Measurements from ENCODE around the gene GUCA2B. TPM values are rescaled to one million over a fixed set of nuclear protein-coding genes. Genes with fewer than 3 reads are reported as not detected.

The GUCA2B gene
- total RNA-seq, 1 donor from 2014 or later: not detected

DNA sequence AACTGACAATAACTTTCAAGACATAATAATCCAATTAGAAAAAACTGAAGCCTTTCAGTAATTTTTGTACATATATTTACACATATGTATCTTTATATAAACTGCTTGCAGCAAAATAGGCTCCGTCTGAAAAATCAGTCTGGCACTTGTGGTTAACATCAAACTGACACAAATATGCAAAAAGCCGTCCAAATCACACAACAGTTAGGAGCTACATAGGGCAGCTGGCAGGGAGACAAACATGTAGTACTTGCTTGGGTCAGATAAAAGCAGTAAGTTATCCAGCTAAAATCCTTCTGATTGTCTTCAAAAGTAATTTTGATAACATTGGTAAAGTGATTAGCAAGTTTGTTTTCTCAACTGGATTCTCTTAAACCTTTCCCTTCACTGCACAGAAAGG is 26.1 kb downstream of the GUCA2B start:
- Histone ChIP-seq H3K9ac (ENCODE audit: low read length) (no peak overlapping the region), H2AFZ (ENCODE audit: low read depth, low read length) (no peak overlapping the region), H3K27me3 (ENCODE audit: insufficient read depth, low read length) (no peaks in the 10 kb centered on the region), H3K27ac (ENCODE audit: low read depth, low read length) (no peak overlapping the region), H3K9me3 (ENCODE audit: insufficient read depth, low read depth, low read length) (no peaks in the 10 kb centered on the region), H3K4me3 (ENCODE audit: insufficient read depth, low read depth, low read length) (no peak overlapping the region), H3K4me1 (ENCODE audit: insufficient read depth, low read length) (peaks cover 22% of the 10 kb centered on the region), H3K36me3 (ENCODE audit: insufficient read depth, low read length) (peaks cover 3% of the 10 kb centered on the region), H4K20me1 (ENCODE audit: insufficient read depth, low read length) (peaks cover 23% of the 10 kb centered on the region), H3K4me2 (ENCODE audit: low read length) (peak overlapping the region; percentile 18), H3K79me2 (ENCODE audit: insufficient read depth, low read length) (no peaks in the 10 kb centered on the region)
- Mint-ChIP-seq H3K4me1 (ENCODE audit: low read depth, unreplicated experiment) (peaks cover 9% of the 10 kb centered on the region), H3K9me3 (ENCODE audit: unreplicated experiment) (no peaks in the 10 kb centered on the region), H3K27ac (ENCODE audit: unreplicated experiment) (no peak overlapping the region), H3K4me3 (ENCODE audit: unreplicated experiment) (no peak overlapping the region), H3K27me3 (ENCODE audit: low read depth, unreplicated experiment) (no peaks in the 10 kb centered on the region), H3K36me3 (ENCODE audit: low read depth, unreplicated experiment) (peaks cover 8% of the 10 kb centered on the region)
- TF ChIP-seq EZH2 (IDR thresholded peaks at IDR 0.05; ENCODE audit: insufficient read depth, low read length): no peak
- TF ChIP-seq, protein P1, sequence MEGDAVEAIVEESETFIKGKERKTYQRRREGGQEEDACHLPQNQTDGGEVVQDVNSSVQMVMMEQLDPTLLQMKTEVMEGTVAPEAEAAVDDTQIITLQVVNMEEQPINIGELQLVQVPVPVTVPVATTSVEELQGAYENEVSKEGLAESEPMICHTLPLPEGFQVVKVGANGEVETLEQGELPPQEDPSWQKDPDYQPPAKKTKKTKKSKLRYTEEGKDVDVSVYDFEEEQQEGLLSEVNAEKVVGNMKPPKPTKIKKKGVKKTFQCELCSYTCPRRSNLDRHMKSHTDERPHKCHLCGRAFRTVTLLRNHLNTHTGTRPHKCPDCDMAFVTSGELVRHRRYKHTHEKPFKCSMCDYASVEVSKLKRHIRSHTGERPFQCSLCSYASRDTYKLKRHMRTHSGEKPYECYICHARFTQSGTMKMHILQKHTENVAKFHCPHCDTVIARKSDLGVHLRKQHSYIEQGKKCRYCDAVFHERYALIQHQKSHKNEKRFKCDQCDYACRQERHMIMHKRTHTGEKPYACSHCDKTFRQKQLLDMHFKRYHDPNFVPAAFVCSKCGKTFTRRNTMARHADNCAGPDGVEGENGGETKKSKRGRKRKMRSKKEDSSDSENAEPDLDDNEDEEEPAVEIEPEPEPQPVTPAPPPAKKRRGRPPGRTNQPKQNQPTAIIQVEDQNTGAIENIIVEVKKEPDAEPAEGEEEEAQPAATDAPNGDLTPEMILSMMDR (IDR thresholded peaks at IDR 0.05; ENCODE audit: insufficient read depth, low read depth, low read length): no peak
- FAIRE-seq (no peak), DNase-seq (ENCODE audit: low read depth) (peak; percentile 83)

DNA sequence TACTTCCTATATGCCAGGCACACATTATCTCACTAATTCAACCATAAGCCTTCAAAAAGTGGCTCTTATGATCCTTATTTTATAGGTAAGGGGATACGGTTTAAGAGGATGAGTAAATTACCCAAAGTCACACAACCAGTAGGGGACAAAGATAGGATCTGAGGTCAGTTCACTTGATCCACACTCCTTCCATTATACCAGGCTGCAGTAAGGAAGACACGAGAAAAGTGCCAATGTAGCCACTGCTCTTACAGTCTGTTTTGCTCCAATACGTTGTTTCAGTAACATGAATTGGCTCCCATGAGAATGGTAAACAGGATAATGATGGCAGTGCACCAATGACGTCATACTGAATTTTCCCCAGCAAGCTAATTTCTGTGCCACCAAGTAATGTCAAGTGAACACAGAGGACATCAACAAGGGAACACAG is 26.7 kb downstream of the GUCA2B start:
- Histone ChIP-seq H3K9ac (ENCODE audit: low read length) (no peak overlapping the region), H3K27ac (ENCODE audit: low read depth, low read length) (no peak overlapping the region), H3K4me2 (ENCODE audit: low read length) (no peak overlapping the region), H3K9me3 (ENCODE audit: insufficient read depth, low read depth, low read length) (no peaks in the 10 kb centered on the region), H3K79me2 (ENCODE audit: insufficient read depth, low read length) (no peaks in the 10 kb centered on the region), H3K4me3 (ENCODE audit: insufficient read depth, low read depth, low read length) (no peak overlapping the region), H3K4me1 (ENCODE audit: insufficient read depth, low read length) (peaks cover 22% of the 10 kb centered on the region), H3K27me3 (ENCODE audit: insufficient read depth, low read length) (no peaks in the 10 kb centered on the region), H2AFZ (ENCODE audit: low read depth, low read length) (no peak overlapping the region), H4K20me1 (ENCODE audit: insufficient read depth, low read length) (peaks cover 23% of the 10 kb centered on the region), H3K36me3 (ENCODE audit: insufficient read depth, low read length) (peaks cover 3% of the 10 kb centered on the region)
- H3K4me3 Mint-ChIP-seq (ENCODE audit: unreplicated experiment): no peak overlapping the region
- no peaks in the 10 kb centered on the region for H3K27me3 Mint-ChIP-seq (ENCODE audit: low read depth, unreplicated experiment)
- peaks cover 10% of the 10 kb centered on the region for H3K36me3 Mint-ChIP-seq (ENCODE audit: low read depth, unreplicated experiment)
- DNase-seq (ENCODE audit: low read depth): no peak
- H3K9me3 Mint-ChIP-seq (ENCODE audit: unreplicated experiment): no peaks in the 10 kb centered on the region
- TF ChIP-seq EZH2 (IDR thresholded peaks at IDR 0.05; ENCODE audit: insufficient read depth, low read length): no peak
- TF ChIP-seq, protein P1 (IDR thresholded peaks at IDR 0.05; ENCODE audit: insufficient read depth, low read depth, low read length): no peak
- peaks cover 9% of the 10 kb centered on the region for H3K4me1 Mint-ChIP-seq (ENCODE audit: low read depth, unreplicated experiment)
- no peak for FAIRE-seq
- H3K27ac Mint-ChIP-seq (ENCODE audit: unreplicated experiment): no peak overlapping the region

DNA sequence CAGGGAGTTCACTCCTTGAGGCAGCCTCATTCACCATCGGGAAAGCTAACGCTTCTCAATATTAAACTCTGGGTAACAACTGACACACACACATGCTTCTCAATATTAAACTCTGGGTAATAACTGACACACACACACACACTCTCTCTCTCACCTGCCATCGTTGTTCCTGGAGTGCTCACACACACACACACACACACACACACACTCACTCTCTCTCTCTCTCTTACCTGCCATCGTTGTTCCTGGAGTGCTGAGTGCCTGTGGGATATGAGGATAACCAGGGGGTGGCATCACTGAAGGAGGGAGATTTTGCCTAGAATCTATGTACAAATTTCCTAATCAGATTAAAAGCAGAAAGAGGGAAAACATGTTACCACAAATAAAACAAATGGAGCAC is 28.5 kb downstream of the GUCA2B start:
- peaks cover 17% of the 10 kb centered on the region for H4K20me1 ChIP-seq (ENCODE audit: insufficient read depth, low read length)
- no peak overlapping the region for H3K9ac ChIP-seq (ENCODE audit: low read length)
- no peaks in the 10 kb centered on the region for H3K27me3 ChIP-seq (ENCODE audit: insufficient read depth, low read length)
- Mint-ChIP-seq H3K9me3 (ENCODE audit: unreplicated experiment) (no peaks in the 10 kb centered on the region), H3K36me3 (ENCODE audit: low read depth, unreplicated experiment) (peaks cover 10% of the 10 kb centered on the region), H3K27ac (ENCODE audit: unreplicated experiment) (no peak overlapping the region), H3K4me3 (ENCODE audit: unreplicated experiment) (no peak overlapping the region), H3K27me3 (ENCODE audit: low read depth, unreplicated experiment) (no peaks in the 10 kb centered on the region), H3K4me1 (ENCODE audit: low read depth, unreplicated experiment) (peaks cover 19% of the 10 kb centered on the region)
- no peak overlapping the region for H3K4me3 ChIP-seq (ENCODE audit: insufficient read depth, low read depth, low read length)
- H3K4me1 ChIP-seq (ENCODE audit: insufficient read depth, low read length): peaks cover 36% of the 10 kb centered on the region
- DNase-seq (ENCODE audit: low read depth) (no peak), FAIRE-seq (no peak)
- peaks cover 3% of the 10 kb centered on the region for H3K36me3 ChIP-seq (ENCODE audit: insufficient read depth, low read length)
- H3K27ac ChIP-seq (ENCODE audit: low read depth, low read length): no peak overlapping the region
- TF ChIP-seq, protein P1 (IDR thresholded peaks at IDR 0.05; ENCODE audit: insufficient read depth, low read depth, low read length): no peak
- no peak for TF ChIP-seq EZH2 (IDR thresholded peaks at IDR 0.05; ENCODE audit: insufficient read depth, low read length)
- no peak overlapping the region for H3K4me2 ChIP-seq (ENCODE audit: low read length)
- H2AFZ ChIP-seq (ENCODE audit: low read depth, low read length): no peak overlapping the region
- H3K9me3 ChIP-seq (ENCODE audit: insufficient read depth, low read depth, low read length): no peaks in the 10 kb centered on the region
- no peaks in the 10 kb centered on the region for H3K79me2 ChIP-seq (ENCODE audit: insufficient read depth, low read length)
